Nephron (organoid): ENCODE data around the gene CLIC3.

Experiments
- H3K27ac Mint-ChIP-seq, 3 experiments: 2 replicates each; pipeline ENCODE4 v1.8.0; 2020; ENCODE audit warnings: mixed read lengths in 3 of 3, mild to moderate bottlenecking in 2 of 3, moderate library complexity in 1 of 3
- H3K27me3 Mint-ChIP-seq: 2 replicates; pipeline ENCODE4 v1.8.0; 2021; ENCODE audit warnings: low read depth, mild to moderate bottlenecking, moderate library complexity, mixed read lengths
- H3K36me3 Mint-ChIP-seq: 2 replicates; pipeline ENCODE4 v1.8.0; 2020; ENCODE audit warnings: low read depth, mixed read lengths
- H3K4me1 Mint-ChIP-seq: 2 replicates; pipeline ENCODE4 v1.8.0; 2020; ENCODE audit warnings: mixed read lengths
- H3K4me3 Mint-ChIP-seq, 3 experiments: 2 replicates each; pipeline ENCODE4 v1.8.0; 2020; ENCODE audit warnings: mild to moderate bottlenecking in 3 of 3, mixed read lengths in 3 of 3, moderate library complexity in 2 of 3
- H3K9me3 Mint-ChIP-seq: 2 replicates; pipeline ENCODE4 v1.8.0; 2020; ENCODE audit warnings: mixed read lengths
- TF ChIP-seq, protein P1 (sequence below), 3 experiments: fragments of 200-600 bp; sonication (generic); IDR thresholded peaks; one replicate each; pipeline ENCODE4 v1.5.0; 2021; ENCODE audit warnings: antibody characterized with exemption in 3 of 3; ENCODE audit not compliant: unreplicated experiment in 3 of 3

Gene CLIC3

DNA sequence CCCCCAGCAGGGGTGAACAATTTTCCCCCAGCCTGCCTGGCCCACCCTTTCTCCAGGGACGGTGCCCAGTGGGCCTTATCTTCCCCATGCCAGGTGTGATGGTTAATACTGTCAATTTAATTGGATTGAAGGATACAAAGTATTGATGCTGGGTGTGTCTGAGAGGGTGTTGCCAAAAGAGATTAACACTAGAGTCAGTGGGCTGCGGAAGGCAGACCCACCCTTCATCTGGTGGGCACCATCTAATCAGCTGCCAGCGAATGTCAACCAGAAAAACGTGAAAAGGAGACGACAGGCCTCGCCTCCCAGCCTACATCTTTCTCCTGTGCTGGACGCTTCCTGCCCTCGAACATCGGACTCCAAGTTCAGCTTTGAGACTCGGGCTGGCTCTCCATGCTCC, 41.1 kb upstream of the CLIC3 start:
- H3K4me3 Mint-ChIP-seq = no peak overlapping the region
- H3K36me3 Mint-ChIP-seq = no peaks in the 10 kb centered on the region
- TF ChIP-seq, protein P1, sequence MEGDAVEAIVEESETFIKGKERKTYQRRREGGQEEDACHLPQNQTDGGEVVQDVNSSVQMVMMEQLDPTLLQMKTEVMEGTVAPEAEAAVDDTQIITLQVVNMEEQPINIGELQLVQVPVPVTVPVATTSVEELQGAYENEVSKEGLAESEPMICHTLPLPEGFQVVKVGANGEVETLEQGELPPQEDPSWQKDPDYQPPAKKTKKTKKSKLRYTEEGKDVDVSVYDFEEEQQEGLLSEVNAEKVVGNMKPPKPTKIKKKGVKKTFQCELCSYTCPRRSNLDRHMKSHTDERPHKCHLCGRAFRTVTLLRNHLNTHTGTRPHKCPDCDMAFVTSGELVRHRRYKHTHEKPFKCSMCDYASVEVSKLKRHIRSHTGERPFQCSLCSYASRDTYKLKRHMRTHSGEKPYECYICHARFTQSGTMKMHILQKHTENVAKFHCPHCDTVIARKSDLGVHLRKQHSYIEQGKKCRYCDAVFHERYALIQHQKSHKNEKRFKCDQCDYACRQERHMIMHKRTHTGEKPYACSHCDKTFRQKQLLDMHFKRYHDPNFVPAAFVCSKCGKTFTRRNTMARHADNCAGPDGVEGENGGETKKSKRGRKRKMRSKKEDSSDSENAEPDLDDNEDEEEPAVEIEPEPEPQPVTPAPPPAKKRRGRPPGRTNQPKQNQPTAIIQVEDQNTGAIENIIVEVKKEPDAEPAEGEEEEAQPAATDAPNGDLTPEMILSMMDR (IDR thresholded peaks at IDR 0.05; ENCODE audit: unreplicated experiment in 3 of 3) = no peak
- H3K9me3 Mint-ChIP-seq = no peaks in the 10 kb centered on the region
- no peaks in the 10 kb centered on the region for H3K4me1 Mint-ChIP-seq
- no peak overlapping the region for H3K27ac Mint-ChIP-seq
- H3K27me3 Mint-ChIP-seq = peaks cover under 1% of the 10 kb centered on the region

GRCh38 chr9:137037035-137037434, 40.7 kb upstream of the CLIC3 start:
- Mint-ChIP-seq H3K4me3 (no peak overlapping the region), H3K27ac (no peak overlapping the region), H3K36me3 (no peaks in the 10 kb centered on the region), H3K27me3 (peaks cover 3% of the 10 kb centered on the region), H3K4me1 (no peaks in the 10 kb centered on the region), H3K9me3 (no peaks in the 10 kb centered on the region)
- TF ChIP-seq, protein P1 (IDR thresholded peaks at IDR 0.05; ENCODE audit: unreplicated experiment in 3 of 3) = no peak

GRCh38 chr9:137035937-137036336, 39.6 kb upstream of the CLIC3 start:
- Mint-ChIP-seq H3K27me3 (peaks cover 3% of the 10 kb centered on the region), H3K36me3 (no peaks in the 10 kb centered on the region), H3K4me3 (no peak overlapping the region), H3K27ac (no peak overlapping the region), H3K4me1 (no peaks in the 10 kb centered on the region), H3K9me3 (no peaks in the 10 kb centered on the region)
- TF ChIP-seq, protein P1 (IDR thresholded peaks at IDR 0.05; ENCODE audit: unreplicated experiment in 3 of 3) = no peak

- H3K4me1 Mint-ChIP-seq = no peaks in the 10 kb centered on the region
- H3K27ac Mint-ChIP-seq = no peak overlapping the region
- TF ChIP-seq, protein P1 (IDR thresholded peaks at IDR 0.05; ENCODE audit: unreplicated experiment in 3 of 3) = peak in 2 of 3 experiments; percentile 18 to 42
- no peak overlapping the region for H3K4me3 Mint-ChIP-seq
- H3K9me3 Mint-ChIP-seq = no peaks in the 10 kb centered on the region
- peaks cover 3% of the 10 kb centered on the region for H3K27me3 Mint-ChIP-seq
- no peaks in the 10 kb centered on the region for H3K36me3 Mint-ChIP-seq
Measured at GRCh38 chr9:137035507-137035834, 39.1 kb upstream of the CLIC3 start.

GRCh38 chr9:137034709-137035506, 38.5 kb upstream of the CLIC3 start:
- TF ChIP-seq, protein P1 (IDR thresholded peaks at IDR 0.05; ENCODE audit: unreplicated experiment in 3 of 3) = peak; percentile 79 to 86 (median 84)
- Mint-ChIP-seq H3K27me3 (peaks cover 3% of the 10 kb centered on the region), H3K4me3 (no peak overlapping the region), H3K9me3 (no peaks in the 10 kb centered on the region), H3K27ac (no peak overlapping the region), H3K4me1 (no peaks in the 10 kb centered on the region), H3K36me3 (no peaks in the 10 kb centered on the region)
